ENCODE results near the gene CSRP2.

- no peak for TF ChIP-seq EZH2phosphoT487 (IDR thresholded peaks at IDR 0.05; ENCODE audit: low read depth)
- no peak for TF ChIP-seq CTCF (IDR thresholded peaks at IDR 0.05; ENCODE audit: low read depth, low read length)
Observed at GRCh38 chr12:76881142-76881541, 2.3 kb upstream of the CSRP2 start.
